Measurements from ENCODE around the gene KLRB1. TPM values are rescaled to one million over a fixed set of nuclear protein-coding genes. Genes with fewer than 3 reads are reported as not detected.

Gene KLRB1
- total and polyA plus RNA-seq, 7 experiments from 2014 or later, result 0.43 to 33.7 (median 2.1) TPM

Other genes with a start within 250 kb of the KLRB1 start
- 100 to 1,000 TPM; 182 to 378 (median 327) TPM for gene CLEC2D, start 61.8 kb upstream of the KLRB1 start, total RNA-seq
- 100 to 1,000 TPM; 319 to 323 TPM for gene CLEC2D, start 61.8 kb upstream of the KLRB1 start, polyA plus RNA-seq
- 1 to 10 TPM in 2 of 5 experiments, under 1 TPM in 1, not detected in 2; 0.43 to 6.1 (median 2.5) TPM for gene CLECL1, start 125.2 kb upstream of the KLRB1 start, total RNA-seq
- gene CLECL1, start 125.2 kb upstream of the KLRB1 start, polyA plus RNA-seq, result under 1 TPM; 0.38 to 0.39 TPM
- gene CD69, start 153.0 kb upstream of the KLRB1 start, total RNA-seq, result 100 to 1,000 TPM in 3 of 5 experiments, 10 to 100 TPM in 2; 25.8 to 588 (median 125) TPM
- 100 to 1,000 TPM; 113 to 201 TPM for gene CD69, start 153.0 kb upstream of the KLRB1 start, polyA plus RNA-seq
- 10 to 100 TPM in 1 of 5 experiments, 1 to 10 TPM in 2, under 1 TPM in 2; 0.35 to 34.8 (median 1.0) TPM for gene KLRF1, start 219.6 kb upstream of the KLRB1 start, total RNA-seq
- gene KLRF1, start 219.6 kb upstream of the KLRB1 start, polyA plus RNA-seq, result 1 to 10 TPM; 1.3 to 1.6 TPM

All from naive thymus-derived CD4-positive, alpha-beta T cell (primary cell).